Keratinocyte (primary cell): Measurements from ENCODE around the gene CYB5A.

Experiments
- EZH2 ChIP-seq: IDR thresholded peaks from one replicate; pipeline ENCODE4 v1.6.1; 2012; ENCODE audit warnings: inconsistent platforms, mild to moderate bottlenecking, low read length, moderate library complexity
- TF ChIP-seq, protein P1 (sequence below), 3 experiments: IDR thresholded peaks in 1 of 3; conservative IDR thresholded peaks in 1 of 3; optimal IDR thresholded peaks in 1 of 3; 2 replicates in 2 of 3; 3 replicates in 1 of 3; pipeline versions ENCODE3 to v1.5.1; 2011; ENCODE audit warnings: low read length in 3 of 3, mild to moderate bottlenecking in 3 of 3, moderate library complexity in 2 of 3, control low read depth in 1 of 3, inconsistent platforms in 1 of 3; ENCODE audit not compliant: insufficient read depth in 2 of 3; ENCODE audit errors: extremely low read depth in 1 of 3

DNA sequence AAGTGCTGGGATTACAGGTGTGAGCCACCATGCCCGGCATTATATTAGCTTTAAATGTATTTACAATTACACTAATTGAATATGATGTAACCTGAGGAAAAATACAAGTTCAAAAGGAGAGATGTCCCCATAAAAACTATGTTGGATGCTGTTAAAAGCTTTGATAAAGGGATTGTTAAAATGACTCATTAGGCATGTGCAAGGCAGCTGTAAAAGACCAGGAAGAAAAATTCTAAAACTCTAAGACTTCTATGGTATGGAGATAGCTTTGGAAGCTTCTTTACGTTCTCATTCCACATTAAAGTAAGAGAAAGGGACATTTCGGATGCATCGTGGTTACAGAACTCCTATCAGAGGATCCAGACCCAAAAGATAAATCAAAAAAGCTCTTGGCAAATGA, 50.3 kb downstream of the CYB5A start:
- TF ChIP-seq EZH2: no peak
- TF ChIP-seq, protein P1, sequence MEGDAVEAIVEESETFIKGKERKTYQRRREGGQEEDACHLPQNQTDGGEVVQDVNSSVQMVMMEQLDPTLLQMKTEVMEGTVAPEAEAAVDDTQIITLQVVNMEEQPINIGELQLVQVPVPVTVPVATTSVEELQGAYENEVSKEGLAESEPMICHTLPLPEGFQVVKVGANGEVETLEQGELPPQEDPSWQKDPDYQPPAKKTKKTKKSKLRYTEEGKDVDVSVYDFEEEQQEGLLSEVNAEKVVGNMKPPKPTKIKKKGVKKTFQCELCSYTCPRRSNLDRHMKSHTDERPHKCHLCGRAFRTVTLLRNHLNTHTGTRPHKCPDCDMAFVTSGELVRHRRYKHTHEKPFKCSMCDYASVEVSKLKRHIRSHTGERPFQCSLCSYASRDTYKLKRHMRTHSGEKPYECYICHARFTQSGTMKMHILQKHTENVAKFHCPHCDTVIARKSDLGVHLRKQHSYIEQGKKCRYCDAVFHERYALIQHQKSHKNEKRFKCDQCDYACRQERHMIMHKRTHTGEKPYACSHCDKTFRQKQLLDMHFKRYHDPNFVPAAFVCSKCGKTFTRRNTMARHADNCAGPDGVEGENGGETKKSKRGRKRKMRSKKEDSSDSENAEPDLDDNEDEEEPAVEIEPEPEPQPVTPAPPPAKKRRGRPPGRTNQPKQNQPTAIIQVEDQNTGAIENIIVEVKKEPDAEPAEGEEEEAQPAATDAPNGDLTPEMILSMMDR (optimal IDR thresholded peaks at IDR 0.05 in 1 of 3, IDR thresholded peaks at IDR 0.05 in 1 of 3, conservative IDR thresholded peaks at IDR 0.05 in 1 of 3; ENCODE audit: extremely low read depth in 1 of 3, insufficient read depth in 2 of 3, low read length in 3 of 3): no peak
